GM13977 (cell line): ENCODE measurements around the gene SETD4.
"Not testable (repeated sequence)": the region's sequence is repeated elsewhere in the genome, so short reads cannot be mapped to it uniquely, and the experiment has no call there.

Experiments
- DNase-seq: peaks from one replicate; pipeline ENCODE4 v3.0.0; 2012; ENCODE audit warnings: low spot score
- CTCF ChIP-seq: IDR thresholded peaks from 2 replicates; pipeline ENCODE4 v1.5.1; 2012; ENCODE audit warnings: mild to moderate bottlenecking, control low read depth; ENCODE audit not compliant: insufficient read depth; ENCODE audit errors: extremely low read depth, missing control alignments
- in situ Hi-C: fragments of 300-500 bp; cut with MboI; formaldehyde crosslinking; loops from one replicate; pipeline ENCODE4 v1.12.0; 2022; ENCODE audit warnings: low sequenced_read_pairs, low pct_unique_long_range_greater_than_20kb, mixed read lengths, inconsistent platforms; ENCODE audit not compliant: unreplicated experiment

Gene SETD4

GRCh38 chr21:36079010-36079649 lies 18.8 kb upstream of the SETD4 start:
- in situ Hi-C loops = no loop called here
- no peak for DNase-seq
- no peak for TF ChIP-seq CTCF

- in situ Hi-C loops = no loop called here
- no peak for DNase-seq
- no peak for TF ChIP-seq CTCF
Measured at GRCh38 chr21:36077758-36078157, 17.4 kb upstream of the SETD4 start.

- in situ Hi-C loops = no loop called here
- TF ChIP-seq CTCF = no peak
- no peak for DNase-seq
Measured at GRCh38 chr21:36076878-36077655, 16.7 kb upstream of the SETD4 start.

GRCh38 chr21:36075953-36076352 lies 15.6 kb upstream of the SETD4 start:
- in situ Hi-C loops = no loop called here
- TF ChIP-seq CTCF = no peak

GRCh38 chr21:36075171-36075570 lies 14.8 kb upstream of the SETD4 start:
- no peak for DNase-seq
- in situ Hi-C loops = no loop called here
- no peak for TF ChIP-seq CTCF

More at GRCh38 chr21:36075953-36076352, 15.6 kb upstream of the SETD4 start:
- DNase-seq = no peak

- DNase-seq, in situ Hi-C loops: not testable (repeated sequence)
Measured at GRCh38 chr21:36073911-36074310, 13.6 kb upstream of the SETD4 start.

- in situ Hi-C loops = no loop called here
- no peak for TF ChIP-seq CTCF
- DNase-seq = no peak
Measured at GRCh38 chr21:36073181-36073580, 12.9 kb upstream of the SETD4 start.
